Measurements from ENCODE around the gene SPIRE2.
"Not testable (repeated sequence)": the region's sequence is repeated elsewhere in the genome, so short reads cannot be mapped to it uniquely, and the experiment has no call there.

SPIRE2 gene

GRCh38 chr16:89806589-89807193, 21.6 kb upstream of the SPIRE2 start:
- not testable (repeated sequence) for DNase-seq (ENCODE audit: low spot score)

- DNase-seq (ENCODE audit: low spot score): no peak
Measured at GRCh38 chr16:89808475-89808874, 19.8 kb upstream of the SPIRE2 start.

GRCh38 chr16:89811321-89811720, 17.0 kb upstream of the SPIRE2 start:
- DNase-seq (ENCODE audit: low spot score): peak; percentile 64

GRCh38 chr16:89815639-89816348, 12.5 kb upstream of the SPIRE2 start:
- peak; percentile 53 for DNase-seq (ENCODE audit: low spot score)

GRCh38 chr16:89818851-89819403, 9.3 kb upstream of the SPIRE2 start:
- not testable (repeated sequence) for DNase-seq (ENCODE audit: low spot score)

- not testable (repeated sequence) for DNase-seq (ENCODE audit: low spot score)
Measured at GRCh38 chr16:89819448-89819847, 8.8 kb upstream of the SPIRE2 start.

GRCh38 chr16:89821438-89822187, 6.7 kb upstream of the SPIRE2 start:
- no peak for DNase-seq (ENCODE audit: low spot score)

GRCh38 chr16:89822188-89823086, 5.8 kb upstream of the SPIRE2 start:
- DNase-seq (ENCODE audit: low spot score): no peak

- DNase-seq (ENCODE audit: low spot score): no peak
Measured at GRCh38 chr16:89823087-89823823, 5.0 kb upstream of the SPIRE2 start.

GRCh38 chr16:89823824-89824148, 4.5 kb upstream of the SPIRE2 start:
- not testable (repeated sequence) for DNase-seq (ENCODE audit: low spot score)

GRCh38 chr16:89826531-89827382, 1.5 kb upstream of the SPIRE2 start:
- no peak for DNase-seq (ENCODE audit: low spot score)

GRCh38 chr16:89827383-89828198, 684 bp upstream of the SPIRE2 start:
- DNase-seq (ENCODE audit: low spot score): no peak

GRCh38 chr16:89828870-89829629, 775 bp downstream of the SPIRE2 start:
- DNase-seq (ENCODE audit: low spot score): no peak

GRCh38 chr16:89829630-89830437, 1.6 kb downstream of the SPIRE2 start:
- DNase-seq (ENCODE audit: low spot score): no peak

- DNase-seq (ENCODE audit: low spot score): no peak
Measured at GRCh38 chr16:89831810-89832328, 3.6 kb downstream of the SPIRE2 start.

GRCh38 chr16:89833664-89834363, 5.5 kb downstream of the SPIRE2 start:
- DNase-seq (ENCODE audit: low spot score): not testable (repeated sequence)
